ENCODE measurements around the gene CHPF. TPM values are rescaled to one million over a fixed set of nuclear protein-coding genes. Genes with fewer than 3 reads are reported as not detected.

Gene CHPF
- 41.3 and 43.4 TPM in 2 replicates for total RNA-seq

GRCh38 chr2:219543596-219544358, at the start of gene CHPF, which contains the start of gene TMEM198:
TSS of gene CHPF (minus strand) at chr2:219543809. CDS start at chr2:219543538, 271 bp downstream.
TSS of gene TMEM198 (plus strand) at chr2:219544028. CDS start at chr2:219544728, 700 bp downstream.
- Mint-ChIP-seq H3K27ac (peak within 1 kb of the TSS; percentile 85), H3K27me3 (ENCODE audit: insufficient read depth) (peaks cover 25% of the 10 kb centered on the region), H3K36me3 (ENCODE audit: low read depth) (peaks cover 5% of the 10 kb centered on the region), H3K4me1 (ENCODE audit: low read depth) (peaks cover 20% of the 10 kb centered on the region), H3K4me3 (peak within 1 kb of the TSS; percentile 93), H3K9me3 (no peaks in the 10 kb centered on the region)
- DNase-seq (ENCODE audit: low spot score): peak; percentile 94
- intact Hi-C loops (cut with micrococcal nuclease): loop anchor here (1.0 to 10.0 kb wide), 12 partner anchors 9 to 1271 kb away; partner anchors contain the start of genes AAMP, DNAJB2, GMPPA and NHEJ1

GRCh38 chr2:219593154-219593553, 49.5 kb upstream of the CHPF start:
- intact Hi-C loops (cut with micrococcal nuclease): no loop called here
- peaks cover 11% of the 10 kb centered on the region for H3K4me1 Mint-ChIP-seq (ENCODE audit: low read depth)
- DNase-seq (ENCODE audit: low spot score): no peak
- H3K4me3 Mint-ChIP-seq: no peak overlapping the region
- peaks cover 2% of the 10 kb centered on the region for H3K27me3 Mint-ChIP-seq (ENCODE audit: insufficient read depth)
- no peaks in the 10 kb centered on the region for H3K36me3 Mint-ChIP-seq (ENCODE audit: low read depth)
- H3K9me3 Mint-ChIP-seq: no peaks in the 10 kb centered on the region
- no peak overlapping the region for H3K27ac Mint-ChIP-seq

- no peak for DNase-seq (ENCODE audit: low spot score)
- intact Hi-C loops (cut with micrococcal nuclease): no loop called here
- Mint-ChIP-seq H3K36me3 (ENCODE audit: low read depth) (no peaks in the 10 kb centered on the region), H3K4me3 (no peak overlapping the region), H3K9me3 (no peaks in the 10 kb centered on the region), H3K27me3 (ENCODE audit: insufficient read depth) (peaks cover 2% of the 10 kb centered on the region), H3K4me1 (ENCODE audit: low read depth) (peaks cover 8% of the 10 kb centered on the region), H3K27ac (no peak overlapping the region)
Measured at GRCh38 chr2:219592736-219593135, 49.1 kb upstream of the CHPF start.

GRCh38 chr2:219591091-219591490, 47.5 kb upstream of the CHPF start:
- Mint-ChIP-seq H3K4me1 (ENCODE audit: low read depth) (no peaks in the 10 kb centered on the region), H3K9me3 (no peaks in the 10 kb centered on the region), H3K36me3 (ENCODE audit: low read depth) (no peaks in the 10 kb centered on the region), H3K27me3 (ENCODE audit: insufficient read depth) (peaks cover 5% of the 10 kb centered on the region), H3K4me3 (no peak overlapping the region), H3K27ac (no peak overlapping the region)
- intact Hi-C loops (cut with micrococcal nuclease): no loop called here
- DNase-seq (ENCODE audit: low spot score): no peak

- Mint-ChIP-seq H3K4me1 (ENCODE audit: low read depth) (no peaks in the 10 kb centered on the region), H3K27me3 (ENCODE audit: insufficient read depth) (peaks cover 11% of the 10 kb centered on the region), H3K36me3 (ENCODE audit: low read depth) (no peaks in the 10 kb centered on the region), H3K4me3 (no peak overlapping the region), H3K9me3 (no peaks in the 10 kb centered on the region), H3K27ac (no peak overlapping the region)
- intact Hi-C loops (cut with micrococcal nuclease): no loop called here
- no peak for DNase-seq (ENCODE audit: low spot score)
Measured at GRCh38 chr2:219581346-219581745, 37.7 kb upstream of the CHPF start.

GRCh38 chr2:219578811-219579613, 35.4 kb upstream of the CHPF start:
- Mint-ChIP-seq H3K4me1 (ENCODE audit: low read depth) (no peaks in the 10 kb centered on the region), H3K4me3 (no peak overlapping the region), H3K9me3 (no peaks in the 10 kb centered on the region), H3K27me3 (ENCODE audit: insufficient read depth) (peaks cover 10% of the 10 kb centered on the region), H3K27ac (no peak overlapping the region), H3K36me3 (ENCODE audit: low read depth) (no peaks in the 10 kb centered on the region)
- DNase-seq (ENCODE audit: low spot score): no peak
- intact Hi-C loops (cut with micrococcal nuclease): no loop called here

- intact Hi-C loops (cut with micrococcal nuclease): no loop called here
- Mint-ChIP-seq H3K27ac (no peak overlapping the region), H3K36me3 (ENCODE audit: low read depth) (no peaks in the 10 kb centered on the region)
Measured at GRCh38 chr2:219576505-219577388, 33.1 kb upstream of the CHPF start.

GRCh38 chr2:219575566-219576504, 32.2 kb upstream of the CHPF start:
- Mint-ChIP-seq H3K4me1 (ENCODE audit: low read depth) (no peaks in the 10 kb centered on the region), H3K27ac (no peak overlapping the region), H3K9me3 (no peaks in the 10 kb centered on the region), H3K4me3 (no peak overlapping the region), H3K36me3 (ENCODE audit: low read depth) (no peaks in the 10 kb centered on the region), H3K27me3 (ENCODE audit: insufficient read depth) (peaks cover 25% of the 10 kb centered on the region)
- DNase-seq (ENCODE audit: low spot score): no peak
- intact Hi-C loops (cut with micrococcal nuclease): no loop called here

More at GRCh38 chr2:219576505-219577388, 33.1 kb upstream of the CHPF start:
- Mint-ChIP-seq H3K9me3 (no peaks in the 10 kb centered on the region), H3K27me3 (ENCODE audit: insufficient read depth) (peaks cover 24% of the 10 kb centered on the region), H3K4me1 (ENCODE audit: low read depth) (no peaks in the 10 kb centered on the region), H3K4me3 (no peak overlapping the region)
- DNase-seq (ENCODE audit: low spot score): no peak

GRCh38 chr2:219574484-219575311, 31.1 kb upstream of the CHPF start:
- Mint-ChIP-seq H3K4me3 (no peak overlapping the region), H3K27ac (no peak overlapping the region), H3K9me3 (no peaks in the 10 kb centered on the region), H3K27me3 (ENCODE audit: insufficient read depth) (peaks cover 30% of the 10 kb centered on the region), H3K36me3 (ENCODE audit: low read depth) (no peaks in the 10 kb centered on the region), H3K4me1 (ENCODE audit: low read depth) (no peaks in the 10 kb centered on the region)
- DNase-seq (ENCODE audit: low spot score): no peak
- intact Hi-C loops (cut with micrococcal nuclease): no loop called here

GRCh38 chr2:219573166-219573565, 29.6 kb upstream of the CHPF start:
- Mint-ChIP-seq H3K27me3 (ENCODE audit: insufficient read depth) (peaks cover 39% of the 10 kb centered on the region), H3K4me3 (no peak overlapping the region), H3K36me3 (ENCODE audit: low read depth) (no peaks in the 10 kb centered on the region), H3K9me3 (no peaks in the 10 kb centered on the region), H3K4me1 (ENCODE audit: low read depth) (no peaks in the 10 kb centered on the region), H3K27ac (no peak overlapping the region)
- intact Hi-C loops (cut with micrococcal nuclease): no loop called here
- no peak for DNase-seq (ENCODE audit: low spot score)
